ENCODE data around the gene PNMA6E.

GRCh38 chrX:153351981-153352380, 49.2 kb downstream of the PNMA6E start:
- TF ChIP-seq CTCF (IDR thresholded peaks at IDR 0.05) (no peak), POLR2A (IDR thresholded peaks at IDR 0.05) (no peak)
